HUES6 (cell line): ENCODE measurements around the gene RAD54L.
A peak's percentile ranks its signal among the peaks of the same experiment; 100 is the strongest.

Experiments used
- H3K27ac ChIP-seq: 2 replicates; pipeline ENCODE4 v1.7.0; 2013; ENCODE audit warnings: low read depth, mild to moderate bottlenecking, low read length, inconsistent platforms
- H3K27me3 ChIP-seq: 2 replicates; pipeline ENCODE4 v1.6.1; 2013; ENCODE audit warnings: low read length; ENCODE audit not compliant: control insufficient read depth, insufficient read depth
- H3K36me3 ChIP-seq: 2 replicates; pipeline ENCODE4 v1.6.1; 2013; ENCODE audit warnings: low read length; ENCODE audit not compliant: control insufficient read depth, insufficient read depth
- H3K4me1 ChIP-seq: 2 replicates; pipeline ENCODE4 v1.6.1; 2013; ENCODE audit warnings: low read length; ENCODE audit not compliant: control insufficient read depth, insufficient read depth
- H3K4me3 ChIP-seq: 2 replicates; pipeline ENCODE4 v1.5.1; 2013; ENCODE audit warnings: low read depth, low read length
- H3K9ac ChIP-seq: one replicate; pipeline ENCODE4 v1.6.1; 2013; ENCODE audit warnings: mild to moderate bottlenecking, low read length
- H3K9me3 ChIP-seq: 2 replicates; pipeline ENCODE4 v1.6.1; 2013; ENCODE audit warnings: low read depth, low read length; ENCODE audit not compliant: control insufficient read depth, insufficient read depth

Gene RAD54L

GRCh38 chr1:46285730-46286477 lies 38.3 kb downstream of the RAD54L start:
- Histone ChIP-seq H3K9ac (no peak overlapping the region), H3K36me3 (peaks cover 62% of the 10 kb centered on the region), H3K27ac (peak overlapping the region; percentile 13; the same call in 1 of the 2 replicates), H3K4me3 (no peak overlapping the region), H3K4me1 (peaks cover 10% of the 10 kb centered on the region), H3K27me3 (no peaks in the 10 kb centered on the region), H3K9me3 (no peaks in the 10 kb centered on the region)

GRCh38 chr1:46288485-46289133 lies 41.0 kb downstream of the RAD54L start:
- H3K9me3 ChIP-seq: no peaks in the 10 kb centered on the region
- no peak overlapping the region for H3K9ac ChIP-seq
- no peak overlapping the region for H3K4me3 ChIP-seq
- H3K36me3 ChIP-seq: peaks cover 51% of the 10 kb centered on the region
- H3K4me1 ChIP-seq: peaks cover 10% of the 10 kb centered on the region
- no peak overlapping the region for H3K27ac ChIP-seq
- no peaks in the 10 kb centered on the region for H3K27me3 ChIP-seq

- Histone ChIP-seq H3K4me1 (peaks cover 10% of the 10 kb centered on the region), H3K36me3 (peaks cover 52% of the 10 kb centered on the region), H3K4me3 (no peak overlapping the region), H3K27me3 (no peaks in the 10 kb centered on the region), H3K9me3 (no peaks in the 10 kb centered on the region), H3K9ac (no peak overlapping the region), H3K27ac (no peak overlapping the region)
Observed at GRCh38 chr1:46289134-46289494, 41.6 kb downstream of the RAD54L start.

DNA sequence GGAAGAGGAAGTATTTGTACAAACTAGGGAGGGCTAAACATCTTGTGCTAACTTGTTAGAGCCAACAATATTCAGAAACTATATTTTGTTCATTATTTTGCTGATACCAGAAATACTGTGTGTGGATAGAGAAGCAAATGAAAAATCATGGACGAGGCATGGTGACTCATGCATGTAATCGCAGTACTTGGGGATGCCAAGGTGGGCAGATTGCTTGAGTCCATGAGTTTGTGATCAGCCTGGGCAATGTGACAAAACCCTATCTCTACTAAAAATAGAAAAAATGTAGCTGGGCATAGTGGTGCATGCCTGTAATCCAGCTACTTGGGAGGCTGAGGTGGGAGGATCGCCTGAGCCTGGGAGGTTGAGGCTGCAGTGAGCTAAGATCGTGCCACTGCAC lies 42.4 kb downstream of the RAD54L start:
- Histone ChIP-seq H3K4me1 (peaks cover 10% of the 10 kb centered on the region), H3K4me3 (no peak overlapping the region), H3K27ac (no peak overlapping the region), H3K27me3 (no peaks in the 10 kb centered on the region), H3K36me3 (peaks cover 49% of the 10 kb centered on the region), H3K9me3 (no peaks in the 10 kb centered on the region), H3K9ac (no peak overlapping the region)

GRCh38 chr1:46295306-46295705 lies 47.7 kb downstream of the RAD54L start:
- Histone ChIP-seq H3K9ac (no peak overlapping the region), H3K4me3 (no peak overlapping the region), H3K4me1 (peaks cover 16% of the 10 kb centered on the region), H3K27ac (no peak overlapping the region), H3K9me3 (no peaks in the 10 kb centered on the region), H3K27me3 (no peaks in the 10 kb centered on the region), H3K36me3 (peaks cover 46% of the 10 kb centered on the region)

DNA sequence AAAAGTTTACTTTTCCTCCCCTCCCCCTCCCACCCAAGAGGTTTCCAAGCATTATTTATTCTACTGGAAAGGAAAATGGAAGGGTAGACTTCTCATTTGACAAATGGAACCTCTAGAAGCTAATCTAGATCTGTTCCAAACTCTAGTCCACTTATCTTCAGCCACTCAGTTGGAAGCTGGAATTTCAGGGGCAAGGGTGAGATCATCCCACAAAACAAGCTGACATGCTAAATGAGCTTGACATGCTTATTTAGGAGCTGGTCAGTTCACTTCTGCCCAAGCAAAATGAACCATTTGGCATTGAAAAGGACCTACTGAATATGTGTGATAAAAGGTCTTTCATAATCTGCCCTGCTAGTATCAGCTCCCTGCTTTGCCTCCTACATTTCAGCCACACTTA lies 50.8 kb downstream of the RAD54L start:
- peak overlapping the region; percentile 42 for H3K9ac ChIP-seq

GRCh38 chr1:46300673-46301405 lies 53.3 kb downstream of the RAD54L start:
- Histone ChIP-seq H3K9me3 (no peaks in the 10 kb centered on the region), H3K4me1 (peaks cover 29% of the 10 kb centered on the region), H3K36me3 (peaks cover 22% of the 10 kb centered on the region), H3K9ac (peak overlapping the region; percentile 93), H3K4me3 (peak overlapping the region; percentile 85), H3K27ac (peak overlapping the region; percentile 99; the same call in 1 of the 2 replicates), H3K27me3 (no peaks in the 10 kb centered on the region)

More for the DNA sequence above, 50.8 kb downstream of the RAD54L start:
- Histone ChIP-seq H3K4me1 (peaks cover 29% of the 10 kb centered on the region), H3K27me3 (no peaks in the 10 kb centered on the region), H3K27ac (peak overlapping the region; percentile 58; the same call in 1 of the 2 replicates), H3K36me3 (peaks cover 43% of the 10 kb centered on the region), H3K9me3 (no peaks in the 10 kb centered on the region), H3K4me3 (0 out of 2 replicates have a peak overlapping the region, but pooled peaks have one; percentile 9)

DNA sequence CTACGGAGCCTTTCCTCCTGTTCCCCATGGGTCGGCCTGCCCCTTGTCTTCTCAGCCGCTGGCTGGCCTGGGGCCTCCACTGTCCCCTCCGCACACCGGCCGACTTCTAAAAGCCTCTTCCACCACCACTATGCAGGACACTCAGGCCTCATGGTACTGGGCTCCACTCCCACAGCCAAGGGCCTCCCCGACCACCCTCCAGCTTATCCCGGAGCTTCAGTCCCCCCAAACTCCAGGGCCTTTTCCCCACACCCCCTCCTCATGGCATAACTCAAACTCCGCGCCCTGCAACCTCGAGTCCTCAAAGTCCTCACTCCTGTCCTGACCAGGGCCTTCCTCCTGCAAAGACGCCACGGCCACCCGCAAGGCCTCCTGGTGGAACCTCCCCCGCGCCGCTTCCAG lies 53.8 kb downstream of the RAD54L start:
- Histone ChIP-seq H3K4me3 (peak overlapping the region; percentile 85), H3K9me3 (no peaks in the 10 kb centered on the region), H3K9ac (peak overlapping the region; percentile 93), H3K27ac (peak overlapping the region; percentile 99), H3K27me3 (no peaks in the 10 kb centered on the region), H3K36me3 (peaks cover 17% of the 10 kb centered on the region), H3K4me1 (peaks cover 33% of the 10 kb centered on the region)

DNA sequence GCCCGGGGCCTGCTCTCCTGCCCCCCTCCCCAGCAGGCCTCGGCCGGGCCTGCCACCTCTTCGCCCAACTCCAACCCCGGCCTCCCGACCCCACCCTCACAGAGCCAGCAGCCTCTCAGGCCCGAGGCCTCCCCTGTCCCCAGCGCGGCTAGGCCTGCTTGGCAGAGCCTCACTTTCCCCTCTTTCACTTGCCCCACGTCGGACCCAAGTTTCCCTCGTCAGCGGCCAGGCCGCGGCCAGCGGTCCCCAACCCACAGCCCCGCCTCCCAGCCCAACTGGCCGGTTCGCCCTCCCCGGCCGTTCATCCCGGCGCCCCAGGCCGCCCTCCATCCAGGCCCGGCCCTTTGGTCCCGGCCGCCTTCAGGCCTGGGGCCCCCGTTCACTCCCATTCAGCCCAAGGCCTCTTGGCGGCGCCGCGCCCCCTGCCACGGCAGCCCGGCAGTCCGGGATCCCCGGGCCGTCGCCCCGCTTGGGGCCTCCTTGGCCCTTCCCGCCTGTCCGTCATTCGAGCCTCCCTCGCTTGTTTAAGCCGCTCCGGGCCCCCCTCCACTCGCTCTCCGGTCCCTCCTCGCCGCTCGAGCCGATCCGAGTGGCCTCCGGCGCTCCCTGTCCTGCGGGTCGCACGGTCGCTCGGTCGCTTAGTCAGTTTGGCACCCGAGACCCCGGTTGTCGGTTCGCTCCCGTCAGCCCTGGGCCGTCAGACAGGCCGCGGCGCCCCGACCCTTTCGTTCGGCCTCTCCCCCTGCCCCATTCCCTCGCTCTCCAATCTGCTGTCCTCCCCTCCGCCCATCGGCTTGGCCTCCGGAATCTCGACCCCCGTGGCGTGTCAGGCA lies 54.5 kb downstream of the RAD54L start:
- H3K9me3 ChIP-seq: no peaks in the 10 kb centered on the region
- peak overlapping the region; percentile 99 for H3K27ac ChIP-seq
- H3K4me1 ChIP-seq: peaks cover 33% of the 10 kb centered on the region
- peak overlapping the region; percentile 93 for H3K9ac ChIP-seq
- no peaks in the 10 kb centered on the region for H3K27me3 ChIP-seq
- H3K36me3 ChIP-seq: peaks cover 14% of the 10 kb centered on the region
- H3K4me3 ChIP-seq: peak overlapping the region; percentile 85

DNA sequence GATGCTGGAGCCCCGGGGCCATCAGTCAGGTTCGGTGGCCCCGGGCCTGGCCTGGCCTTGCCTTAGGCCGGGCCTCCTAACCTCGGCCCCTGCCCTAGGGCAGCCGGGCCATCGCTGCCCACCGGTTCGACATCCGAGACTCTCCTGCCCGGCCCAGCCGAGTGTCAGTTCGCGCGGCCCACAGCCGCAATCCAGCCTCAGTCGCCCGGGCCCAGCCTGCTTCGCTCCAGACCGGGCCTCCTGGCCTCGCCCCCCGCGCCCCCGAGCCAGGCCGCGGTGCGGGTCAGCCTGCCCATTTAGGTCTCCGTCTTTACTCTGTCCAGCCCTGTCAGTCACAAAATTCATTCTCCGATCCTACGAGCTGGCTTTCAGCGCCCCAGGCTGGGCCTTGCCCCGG lies 55.1 kb downstream of the RAD54L start:
- peak overlapping the region; percentile 85 for H3K4me3 ChIP-seq
- no peaks in the 10 kb centered on the region for H3K9me3 ChIP-seq
- peak overlapping the region; percentile 93 for H3K9ac ChIP-seq
- H3K27me3 ChIP-seq: no peaks in the 10 kb centered on the region
- peak overlapping the region; percentile 99 for H3K27ac ChIP-seq
- peaks cover 13% of the 10 kb centered on the region for H3K36me3 ChIP-seq
- peaks cover 38% of the 10 kb centered on the region for H3K4me1 ChIP-seq
